HG03196 (cell line): Measurements from ENCODE around the gene SNX32.
A peak's percentile ranks its signal among the peaks of the same experiment; 100 is the strongest.
"Not testable (repeated sequence)": the region's sequence is repeated elsewhere in the genome, so short reads cannot be mapped to it uniquely, and the experiment has no call there.

Experiments
- ATAC-seq: cut with Tn5 transposase; IDR thresholded peaks from one replicate; pipeline ENCODE4 v1.9.1; 2021; ENCODE audit not compliant: unreplicated experiment

Gene SNX32

GRCh38 chr11:65822776-65823528 lies 10.8 kb upstream of the SNX32 start:
- no peak for ATAC-seq

GRCh38 chr11:65826984-65827735 lies 6.6 kb upstream of the SNX32 start:
- no peak for ATAC-seq

- ATAC-seq, result no peak
Measured at GRCh38 chr11:65829459-65829858, 4.3 kb upstream of the SNX32 start.

- not testable (repeated sequence) for ATAC-seq
Measured at GRCh38 chr11:65832231-65832630, 1.5 kb upstream of the SNX32 start.

- peak; percentile 7 for ATAC-seq
Measured at GRCh38 chr11:65834202-65834601, 439 bp downstream of the SNX32 start.

- ATAC-seq, result no peak
Measured at GRCh38 chr11:65842144-65842543, 8.4 kb downstream of the SNX32 start.

- no peak for ATAC-seq
Measured at GRCh38 chr11:65843811-65844210, 10.0 kb downstream of the SNX32 start.

GRCh38 chr11:65844231-65844872 lies 10.6 kb downstream of the SNX32 start:
- no peak for ATAC-seq

- ATAC-seq, result no peak
Measured at GRCh38 chr11:65847746-65848145, 14.0 kb downstream of the SNX32 start.

- not testable (repeated sequence) for ATAC-seq
Measured at GRCh38 chr11:65848693-65849092, 14.9 kb downstream of the SNX32 start.

- ATAC-seq, result no peak
Measured at GRCh38 chr11:65849366-65849765, 15.6 kb downstream of the SNX32 start.

- no peak for ATAC-seq
Measured at GRCh38 chr11:65849771-65850216, 16.0 kb downstream of the SNX32 start.

GRCh38 chr11:65850217-65851082 lies 16.7 kb downstream of the SNX32 start:
- ATAC-seq, result no peak

GRCh38 chr11:65851083-65851579 lies 17.4 kb downstream of the SNX32 start:
- no peak for ATAC-seq

GRCh38 chr11:65851811-65852507 lies 18.2 kb downstream of the SNX32 start:
- ATAC-seq, result no peak

- no peak for ATAC-seq
Measured at GRCh38 chr11:65852508-65853245, 18.9 kb downstream of the SNX32 start.

GRCh38 chr11:65853246-65853979 lies 19.6 kb downstream of the SNX32 start:
- no peak for ATAC-seq

GRCh38 chr11:65854161-65854592 lies 20.4 kb downstream of the SNX32 start:
- ATAC-seq, result no peak
